ENCODE data around the gene ARAP3.
A peak's percentile ranks its signal among the peaks of the same experiment; 100 is the strongest.

DNA sequence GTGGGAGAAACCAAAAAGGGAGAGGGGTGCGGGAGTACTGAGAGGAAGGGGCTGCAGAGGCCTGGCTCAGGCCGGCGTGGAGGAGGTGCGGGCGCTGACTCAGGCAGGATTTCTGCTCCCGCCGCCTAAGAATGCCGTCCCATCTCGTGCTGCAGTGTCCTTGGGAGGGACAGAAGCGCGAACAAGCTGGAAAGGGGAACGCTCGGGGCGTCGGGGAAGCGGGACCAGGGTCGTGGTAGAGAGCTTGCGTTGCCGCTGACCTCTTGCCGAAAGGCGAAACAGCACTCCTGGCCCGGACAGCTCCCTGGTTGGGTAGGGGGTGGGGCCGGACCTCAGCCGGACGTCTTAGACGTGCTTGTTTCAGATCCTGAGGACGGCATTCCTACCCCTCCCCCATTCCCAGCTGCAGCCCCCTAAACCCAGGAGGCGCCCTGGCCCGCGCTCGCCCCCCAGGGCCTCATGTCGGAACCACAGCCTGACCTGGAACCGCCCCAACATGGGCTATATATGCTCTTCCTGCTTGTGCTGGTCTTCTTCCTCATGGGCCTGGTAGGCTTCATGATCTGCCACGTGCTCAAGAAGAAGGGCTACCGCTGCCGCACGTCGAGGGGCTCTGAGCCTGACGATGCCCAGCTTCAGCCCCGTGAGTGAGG is 44.1 kb downstream of the ARAP3 start:
- peak; percentile 60 for TF ChIP-seq CTCF (IDR thresholded peaks at IDR 0.05; ENCODE audit: poor library complexity, severe bottlenecking)
- TF ChIP-seq EZH2 (IDR thresholded peaks at IDR 0.05; ENCODE audit: borderline replicate concordance, insufficient read depth, low read length, poor library complexity, severe bottlenecking), result no peak
- TF ChIP-seq RAD21 (conservative IDR thresholded peaks at IDR 0.05), result no peak
- TF ChIP-seq POLR2AphosphoS5 (IDR thresholded peaks at IDR 0.05), result no peak
- TF ChIP-seq SMC3 (conservative IDR thresholded peaks at IDR 0.05; ENCODE audit: poor library complexity), result no peak
- no peak for TF ChIP-seq MXI1 (conservative IDR thresholded peaks at IDR 0.05; ENCODE audit: poor library complexity, severe bottlenecking)
- no peak for TF ChIP-seq REST (IDR thresholded peaks at IDR 0.05; ENCODE audit: borderline replicate concordance)
- TF ChIP-seq EP300 (conservative IDR thresholded peaks at IDR 0.05; ENCODE audit: poor library complexity, severe bottlenecking), result no peak
